DMS79 treated with DMSO at 0.1 percent for 48 hours (cell line): ENCODE results near the gene PRKAA1.

ENCODE experiments used
- DNase-seq: peaks from one replicate; lab custom pipeline; 2025; lab: John Stamatoyannopoulos, UW

Gene PRKAA1

GRCh38 chr5:40780199-40780598 is 18.0 kb downstream of the PRKAA1 start:
- DNase-seq: no peak

- DNase-seq: no peak
These were observed 18.6 kb downstream of the PRKAA1 start for GRCh38 chr5:40779561-40779960.

- DNase-seq: no peak
These were observed 20.0 kb downstream of the PRKAA1 start for GRCh38 chr5:40778133-40778532.

GRCh38 chr5:40776658-40776977 is 21.6 kb downstream of the PRKAA1 start:
- no peak for DNase-seq

- DNase-seq: no peak
These were observed 22.1 kb downstream of the PRKAA1 start for GRCh38 chr5:40775846-40776657.

- no peak for DNase-seq
These were observed 22.9 kb downstream of the PRKAA1 start for GRCh38 chr5:40775085-40775845.

GRCh38 chr5:40774623-40775022 is 23.6 kb downstream of the PRKAA1 start:
- DNase-seq: no peak

- no peak for DNase-seq
These were observed 27.4 kb downstream of the PRKAA1 start for GRCh38 chr5:40770764-40771163.

- no peak for DNase-seq
These were observed 35.5 kb downstream of the PRKAA1 start for GRCh38 chr5:40762705-40763104.

- no peak for DNase-seq
These were observed 40.8 kb downstream of the PRKAA1 start for GRCh38 chr5:40757400-40757799.

- DNase-seq: peak; percentile 79
These were observed 42.5 kb downstream of the PRKAA1 start, which contains the start of gene TTC33 for GRCh38 chr5:40755407-40756365. Gene TTC33 (minus strand): TSS chr5:40755961. CDS start chr5:40747018, 8,943 bp downstream.

- peak; percentile 71 for DNase-seq
These were observed 43.1 kb downstream of the PRKAA1 start for GRCh38 chr5:40755093-40755406.

- DNase-seq: peak; percentile 57
These were observed 43.6 kb downstream of the PRKAA1 start for GRCh38 chr5:40754381-40755092.

GRCh38 chr5:40746703-40747102 is 51.5 kb downstream of the PRKAA1 start:
- no peak for DNase-seq

- no peak for DNase-seq
These were observed 54.4 kb downstream of the PRKAA1 start for GRCh38 chr5:40743771-40744170.

GRCh38 chr5:40738502-40738901 is 59.7 kb downstream of the PRKAA1 start:
- no peak for DNase-seq

- no peak for DNase-seq
These were observed 61.9 kb downstream of the PRKAA1 start for GRCh38 chr5:40736103-40736875.

- DNase-seq: no peak
These were observed 62.6 kb downstream of the PRKAA1 start for GRCh38 chr5:40735609-40736008.

GRCh38 chr5:40734986-40735385 is 63.2 kb downstream of the PRKAA1 start:
- DNase-seq: no peak

GRCh38 chr5:40733879-40734563 is 64.2 kb downstream of the PRKAA1 start:
- no peak for DNase-seq
